ENCODE data around the gene AQR.

GRCh38 chr15:34893967-34894366 is 75.6 kb downstream of the AQR start:
- TF ChIP-seq EP300 (conservative IDR thresholded peaks at IDR 0.05; ENCODE audit: poor library complexity, severe bottlenecking): no peak
- TF ChIP-seq, protein P1, sequence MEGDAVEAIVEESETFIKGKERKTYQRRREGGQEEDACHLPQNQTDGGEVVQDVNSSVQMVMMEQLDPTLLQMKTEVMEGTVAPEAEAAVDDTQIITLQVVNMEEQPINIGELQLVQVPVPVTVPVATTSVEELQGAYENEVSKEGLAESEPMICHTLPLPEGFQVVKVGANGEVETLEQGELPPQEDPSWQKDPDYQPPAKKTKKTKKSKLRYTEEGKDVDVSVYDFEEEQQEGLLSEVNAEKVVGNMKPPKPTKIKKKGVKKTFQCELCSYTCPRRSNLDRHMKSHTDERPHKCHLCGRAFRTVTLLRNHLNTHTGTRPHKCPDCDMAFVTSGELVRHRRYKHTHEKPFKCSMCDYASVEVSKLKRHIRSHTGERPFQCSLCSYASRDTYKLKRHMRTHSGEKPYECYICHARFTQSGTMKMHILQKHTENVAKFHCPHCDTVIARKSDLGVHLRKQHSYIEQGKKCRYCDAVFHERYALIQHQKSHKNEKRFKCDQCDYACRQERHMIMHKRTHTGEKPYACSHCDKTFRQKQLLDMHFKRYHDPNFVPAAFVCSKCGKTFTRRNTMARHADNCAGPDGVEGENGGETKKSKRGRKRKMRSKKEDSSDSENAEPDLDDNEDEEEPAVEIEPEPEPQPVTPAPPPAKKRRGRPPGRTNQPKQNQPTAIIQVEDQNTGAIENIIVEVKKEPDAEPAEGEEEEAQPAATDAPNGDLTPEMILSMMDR (IDR thresholded peaks at IDR 0.05; ENCODE audit: poor library complexity, severe bottlenecking): no peak

All from neural cell (in vitro differentiated cells).